Activated naive CD8-positive, alpha-beta T cell treated with anti-CD3 and anti-CD28 coated beads, Interleukin-2, amount 50 U/mL, for 24 hours (primary cell): ENCODE measurements around the gene CACNA2D4.
A peak's percentile ranks its signal among the peaks of the same experiment; 100 is the strongest.

Experiments used
- ATAC-seq: fragments of 150-1000 bp; cut with Tn5 transposase; one replicate; pipeline ENCODE4 v1.10.0; 2021
- DNase-seq: peaks from one replicate; pipeline ENCODE4 v3.0.0; 2021
- H3K27ac Mint-ChIP-seq: one replicate; pipeline ENCODE4 v1.8.0; 2021; ENCODE audit warnings: mild to moderate bottlenecking, mixed read lengths
- H3K27me3 Mint-ChIP-seq: one replicate; pipeline ENCODE4 v1.8.0; 2021; ENCODE audit warnings: mixed read lengths
- H3K36me3 Mint-ChIP-seq: one replicate; pipeline ENCODE4 v1.8.0; 2021; ENCODE audit warnings: low read depth, mixed read lengths
- H3K4me1 Mint-ChIP-seq: one replicate; pipeline ENCODE4 v1.8.0; 2021; ENCODE audit warnings: mixed read lengths
- H3K4me3 Mint-ChIP-seq: one replicate; pipeline ENCODE4 v1.8.0; 2021; ENCODE audit warnings: mild to moderate bottlenecking, moderate library complexity, mixed read lengths
- H3K9me3 Mint-ChIP-seq: one replicate; pipeline ENCODE4 v1.8.0; 2021; ENCODE audit warnings: mixed read lengths

Gene CACNA2D4

DNA sequence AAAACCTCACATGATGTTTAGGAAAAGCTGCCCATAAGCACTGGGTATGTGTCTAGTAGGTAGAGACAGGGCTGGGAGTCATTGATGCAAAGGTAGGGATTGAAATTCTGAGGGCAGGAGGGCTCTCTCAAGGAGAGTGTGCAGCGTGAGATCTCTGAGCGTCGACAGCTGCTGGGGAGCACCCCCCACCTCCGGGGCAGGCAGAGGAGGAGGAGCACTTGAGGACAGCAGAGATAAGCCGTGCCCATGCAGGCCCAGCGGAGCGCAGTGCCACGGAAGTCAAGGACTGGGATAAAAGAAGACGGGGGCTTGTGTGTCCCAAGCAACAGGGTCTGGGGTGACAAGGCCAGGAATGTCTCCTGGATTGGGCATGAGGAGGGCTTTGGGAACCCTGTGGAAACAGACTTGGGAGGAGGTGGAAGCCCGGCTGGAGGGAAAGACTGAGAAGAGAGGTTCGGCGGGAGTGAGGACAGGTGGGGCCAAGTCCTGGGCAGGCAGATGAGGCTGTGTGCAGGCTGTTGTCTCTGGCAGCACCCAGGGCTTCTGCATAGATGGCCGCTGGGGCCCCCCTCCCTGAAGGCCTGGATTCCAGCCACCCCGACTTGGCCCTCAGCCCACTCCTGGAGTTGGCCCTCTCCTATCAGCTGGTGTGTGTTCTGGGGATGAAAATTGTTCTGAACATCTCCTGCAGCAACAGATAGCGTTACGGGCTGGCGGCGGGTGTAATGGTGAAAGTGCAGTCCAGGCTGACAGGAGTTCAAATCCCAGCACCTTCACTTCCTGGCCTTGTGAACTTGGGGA, 1.9 kb downstream of the CACNA2D4 start:
- DNase-seq (no peak), ATAC-seq (no peak)
- no peak overlapping the region for H3K27ac Mint-ChIP-seq
- H3K4me3 Mint-ChIP-seq: no peak overlapping the region
- H3K36me3 Mint-ChIP-seq: no peaks in the 10 kb centered on the region
- peaks cover 4% of the 10 kb centered on the region for H3K27me3 Mint-ChIP-seq
- H3K9me3 Mint-ChIP-seq: no peaks in the 10 kb centered on the region
- peaks cover 19% of the 10 kb centered on the region for H3K4me1 Mint-ChIP-seq

DNA sequence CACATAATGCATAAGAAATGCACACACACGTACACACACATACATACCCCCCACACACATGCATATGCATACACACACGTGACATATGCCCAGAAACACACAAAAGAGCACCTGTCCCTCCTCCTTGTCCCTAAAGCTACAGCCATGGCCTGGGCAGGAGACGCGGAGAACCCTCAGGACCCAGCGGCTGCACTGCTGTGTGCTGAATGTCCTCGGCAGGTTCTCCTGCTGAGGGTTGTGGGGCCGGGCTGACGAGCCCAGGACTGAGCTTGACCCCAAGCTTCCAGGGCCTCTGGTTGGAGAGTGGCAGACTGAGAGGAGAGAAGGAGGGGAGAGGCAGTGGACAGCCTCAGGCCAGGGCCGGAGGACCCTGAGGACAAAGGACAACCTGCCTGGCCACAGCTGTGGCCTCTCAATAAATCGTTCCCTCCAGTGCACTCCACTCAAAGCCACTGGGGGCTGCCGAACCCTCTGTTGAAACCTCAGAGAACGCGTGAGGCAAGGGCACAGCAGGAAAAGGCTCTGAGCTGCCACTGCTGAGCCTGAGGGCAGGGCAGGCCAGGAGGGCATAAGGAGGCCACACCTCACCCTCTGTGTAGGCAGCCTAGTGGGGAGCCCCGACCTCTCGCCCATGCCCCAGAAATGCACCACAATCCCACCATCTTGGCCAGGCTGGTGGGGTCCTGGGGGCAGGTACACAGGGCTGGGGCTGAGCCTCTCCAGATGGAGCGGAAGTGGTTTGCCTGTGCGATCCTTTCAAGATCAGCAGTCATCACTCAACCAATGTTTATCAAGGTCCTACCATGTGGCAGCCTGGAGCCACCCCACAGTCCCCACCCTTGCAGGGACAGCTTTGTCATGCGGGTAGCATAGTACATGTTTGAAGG, 3.1 kb downstream of the CACNA2D4 start:
- Mint-ChIP-seq H3K9me3 (peaks cover under 1% of the 10 kb centered on the region), H3K4me3 (no peak overlapping the region), H3K27me3 (peaks cover 4% of the 10 kb centered on the region), H3K27ac (peak overlapping the region; percentile 70), H3K4me1 (peaks cover 15% of the 10 kb centered on the region), H3K36me3 (no peaks in the 10 kb centered on the region)
- ATAC-seq: peak; percentile 66
- DNase-seq: peak; percentile 24

DNA sequence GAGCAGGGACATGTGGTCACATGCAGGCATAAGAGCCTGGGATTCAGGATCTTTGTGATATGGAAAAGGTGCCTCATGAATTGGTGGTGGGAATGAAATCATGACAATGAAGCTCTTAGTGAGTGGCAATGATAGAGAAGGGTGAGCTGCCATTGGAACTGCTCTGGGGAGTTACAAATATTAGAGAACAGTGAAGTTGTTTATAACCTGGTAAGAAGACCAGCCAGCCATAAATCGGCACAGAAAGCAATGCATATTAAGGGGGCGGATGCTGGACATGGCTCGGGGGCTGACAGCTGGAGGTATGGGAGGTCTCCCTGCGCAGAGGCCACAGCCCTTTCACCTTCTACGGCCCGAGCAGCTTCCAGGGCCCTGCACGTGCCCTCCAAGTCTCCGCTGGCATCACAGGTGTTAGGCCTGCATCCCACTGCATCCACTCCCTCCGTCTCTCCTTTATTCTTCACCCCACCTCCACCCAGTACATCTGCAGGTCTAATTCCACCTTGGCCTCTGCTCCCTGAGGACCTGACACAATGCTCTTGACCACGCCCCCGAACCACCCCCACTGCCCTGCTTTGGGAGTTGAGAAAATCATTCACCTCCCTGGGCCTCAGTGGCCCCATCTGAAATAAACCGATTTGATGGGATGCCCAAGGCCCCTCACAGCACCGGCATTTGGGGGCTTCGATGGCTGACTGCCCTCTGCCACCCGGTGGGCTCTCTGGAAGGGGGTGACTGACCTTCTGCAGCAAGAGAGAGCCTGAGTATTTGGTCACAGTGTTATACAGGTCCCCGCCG, 4.1 kb downstream of the CACNA2D4 start:
- DNase-seq (no peak), ATAC-seq (no peak)
- Mint-ChIP-seq H3K9me3 (peaks cover 3% of the 10 kb centered on the region), H3K4me3 (no peak overlapping the region), H3K4me1 (peaks cover 15% of the 10 kb centered on the region), H3K27ac (no peak overlapping the region), H3K36me3 (peaks cover 2% of the 10 kb centered on the region), H3K27me3 (peaks cover 8% of the 10 kb centered on the region)

DNA sequence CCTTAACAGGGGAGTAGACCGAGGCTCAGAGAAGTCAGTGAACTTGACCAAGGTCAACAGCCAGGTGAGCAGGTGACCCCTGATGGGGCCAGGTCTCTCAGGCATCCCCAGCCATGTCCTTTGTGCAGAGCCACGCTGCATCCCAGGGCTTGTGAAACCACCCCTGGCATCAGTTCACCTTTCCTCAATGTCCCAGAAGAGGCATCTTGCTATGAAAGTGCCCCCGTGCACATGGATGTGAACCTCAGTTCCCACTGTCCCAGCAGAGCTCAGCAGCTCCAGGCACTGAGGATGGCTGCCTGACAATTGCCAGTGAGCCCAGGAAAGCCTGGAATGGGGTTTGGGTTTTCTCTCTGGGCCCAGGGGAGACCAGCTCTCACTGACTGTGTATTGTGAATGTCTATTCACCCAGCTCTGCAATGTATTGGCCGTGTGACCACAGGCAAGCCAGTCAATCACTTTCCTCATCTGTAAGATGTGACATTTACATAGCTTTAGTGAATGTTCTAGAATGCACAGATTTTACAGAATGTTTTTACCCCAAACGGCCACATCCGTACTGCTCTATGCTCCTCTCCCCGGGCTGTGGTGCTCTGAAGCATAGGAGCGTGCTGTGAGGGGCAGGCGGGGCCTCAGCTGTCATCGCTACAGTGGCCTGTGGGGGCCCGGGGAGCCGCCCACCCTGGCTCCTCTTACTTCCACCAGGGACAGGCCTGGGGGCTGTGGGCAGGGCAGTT, 4.9 kb downstream of the CACNA2D4 start:
- H3K36me3 Mint-ChIP-seq: peaks cover 2% of the 10 kb centered on the region
- H3K4me1 Mint-ChIP-seq: peaks cover 18% of the 10 kb centered on the region
- ATAC-seq (no peak), DNase-seq (no peak)
- H3K9me3 Mint-ChIP-seq: peaks cover 3% of the 10 kb centered on the region
- peaks cover 8% of the 10 kb centered on the region for H3K27me3 Mint-ChIP-seq
- no peak overlapping the region for H3K27ac Mint-ChIP-seq
- no peak overlapping the region for H3K4me3 Mint-ChIP-seq

DNA sequence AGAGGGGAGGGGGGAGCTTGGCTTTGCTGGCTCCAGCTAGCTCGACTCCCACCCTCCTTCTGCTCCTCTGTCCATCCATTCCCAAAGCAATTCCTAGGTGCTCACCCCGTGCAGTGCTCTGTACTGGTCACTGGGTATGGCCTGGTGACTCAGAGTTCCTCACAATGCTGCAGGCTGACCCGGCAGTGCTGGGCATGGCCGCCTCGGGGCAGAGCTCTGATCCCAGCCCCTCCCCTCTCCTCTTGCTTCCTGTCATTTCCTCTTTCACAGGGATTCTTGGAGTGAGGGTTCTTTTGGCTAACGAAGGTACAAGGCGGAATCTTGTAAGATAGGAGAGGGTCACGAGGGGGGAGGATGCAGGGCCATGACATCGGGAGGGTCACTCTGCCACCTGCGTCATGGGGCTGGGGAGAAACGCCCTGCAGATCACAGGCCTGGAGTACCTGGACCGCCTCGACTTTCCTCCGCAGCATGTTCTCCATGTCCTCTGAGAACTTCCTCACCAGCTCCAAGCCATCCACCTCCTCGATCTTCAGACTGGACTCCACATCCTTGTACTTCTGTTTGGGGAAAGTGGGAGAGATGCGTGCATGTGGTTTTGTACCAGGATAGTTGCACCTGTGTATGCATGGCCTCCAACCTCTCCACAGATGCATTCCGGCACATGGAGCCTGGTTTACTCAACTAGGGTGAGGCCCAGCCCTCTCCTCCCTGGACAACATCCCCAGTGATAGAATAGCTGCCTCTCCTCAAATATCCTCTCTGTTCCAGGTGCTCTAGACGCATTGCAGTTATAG, 5.7 kb downstream of the CACNA2D4 start:
- DNase-seq: no peak
- Mint-ChIP-seq H3K27ac (no peak overlapping the region), H3K4me1 (peaks cover 19% of the 10 kb centered on the region), H3K4me3 (no peak overlapping the region), H3K36me3 (peaks cover 2% of the 10 kb centered on the region), H3K27me3 (peaks cover 10% of the 10 kb centered on the region), H3K9me3 (peaks cover 5% of the 10 kb centered on the region)
- ATAC-seq: no peak

DNA sequence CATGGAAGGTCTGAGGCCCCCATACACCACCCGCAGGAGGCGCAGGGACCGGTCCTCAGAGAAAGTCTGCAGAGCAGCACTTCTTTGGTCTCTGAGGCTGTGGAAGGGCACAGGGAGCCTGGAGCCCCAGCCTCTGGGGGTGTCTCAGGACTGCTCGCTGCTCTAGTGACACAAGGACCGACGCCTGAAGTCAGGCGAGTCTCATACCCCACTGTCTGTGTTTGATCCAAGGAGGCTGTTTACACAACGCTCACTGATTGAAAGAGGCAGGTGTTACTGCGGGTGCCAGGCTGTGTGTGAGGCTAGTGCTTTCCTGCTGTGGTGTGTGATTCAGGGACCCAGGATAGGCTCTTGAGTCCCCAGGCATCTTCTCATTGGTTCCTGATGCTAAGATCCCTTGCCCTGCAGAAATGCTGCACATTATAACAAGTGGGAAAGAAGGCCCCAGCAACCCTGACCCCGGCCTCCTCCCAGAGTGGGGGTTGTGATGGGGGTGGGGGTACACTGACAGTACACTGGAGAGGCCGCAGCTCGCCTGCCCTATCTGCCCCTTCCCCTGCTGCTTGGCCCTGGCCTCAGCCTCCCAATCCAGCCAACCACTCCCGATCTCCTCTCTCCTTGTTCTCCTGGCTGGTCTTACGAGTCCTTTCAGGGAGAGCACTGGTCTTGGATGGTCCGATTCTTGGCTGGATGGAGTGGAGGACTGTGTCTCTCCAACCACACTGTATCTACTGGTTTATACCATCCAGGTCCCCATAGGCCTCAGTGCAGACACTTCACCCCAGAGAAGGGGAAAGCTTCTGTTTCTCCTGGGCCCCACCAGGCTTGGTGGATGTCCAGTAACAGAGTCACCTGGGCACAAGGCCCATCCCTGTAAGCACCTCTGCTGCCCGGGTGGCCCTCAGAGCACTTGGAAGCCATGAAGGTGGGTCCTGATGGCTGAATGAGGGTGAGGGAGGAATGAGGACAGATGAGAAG, 6.6 kb downstream of the CACNA2D4 start:
- H3K27me3 Mint-ChIP-seq: peaks cover 11% of the 10 kb centered on the region
- ATAC-seq: no peak
- peaks cover 7% of the 10 kb centered on the region for H3K9me3 Mint-ChIP-seq
- H3K4me3 Mint-ChIP-seq: no peak overlapping the region
- DNase-seq: no peak
- H3K36me3 Mint-ChIP-seq: peaks cover 2% of the 10 kb centered on the region
- H3K4me1 Mint-ChIP-seq: peaks cover 20% of the 10 kb centered on the region
- no peak overlapping the region for H3K27ac Mint-ChIP-seq

DNA sequence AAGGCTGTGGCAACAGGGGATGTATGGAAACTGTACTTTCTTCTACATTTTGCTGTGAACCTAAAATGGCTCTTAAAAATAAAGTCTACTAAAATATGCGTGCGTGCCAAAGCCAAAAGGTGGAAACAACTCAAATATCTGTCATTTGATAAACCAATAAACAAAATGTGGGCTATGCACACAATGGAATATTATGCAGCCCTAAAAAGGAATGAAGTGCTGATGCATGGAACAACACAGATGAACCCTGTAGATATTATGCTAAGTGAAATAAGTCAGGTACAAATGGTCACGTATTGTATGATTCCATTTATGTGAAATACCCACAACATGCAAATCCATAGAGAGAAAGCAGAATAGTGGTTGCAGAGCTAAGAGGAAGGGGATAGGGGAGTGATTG, 8.0 kb downstream of the CACNA2D4 start:
- ATAC-seq (no peak), DNase-seq (no peak)
- H3K4me1 Mint-ChIP-seq: peaks cover 9% of the 10 kb centered on the region
- H3K27ac Mint-ChIP-seq: no peak overlapping the region
- H3K4me3 Mint-ChIP-seq: no peak overlapping the region
- peaks cover 2% of the 10 kb centered on the region for H3K36me3 Mint-ChIP-seq
- peaks cover 12% of the 10 kb centered on the region for H3K27me3 Mint-ChIP-seq
- peaks cover 18% of the 10 kb centered on the region for H3K9me3 Mint-ChIP-seq

DNA sequence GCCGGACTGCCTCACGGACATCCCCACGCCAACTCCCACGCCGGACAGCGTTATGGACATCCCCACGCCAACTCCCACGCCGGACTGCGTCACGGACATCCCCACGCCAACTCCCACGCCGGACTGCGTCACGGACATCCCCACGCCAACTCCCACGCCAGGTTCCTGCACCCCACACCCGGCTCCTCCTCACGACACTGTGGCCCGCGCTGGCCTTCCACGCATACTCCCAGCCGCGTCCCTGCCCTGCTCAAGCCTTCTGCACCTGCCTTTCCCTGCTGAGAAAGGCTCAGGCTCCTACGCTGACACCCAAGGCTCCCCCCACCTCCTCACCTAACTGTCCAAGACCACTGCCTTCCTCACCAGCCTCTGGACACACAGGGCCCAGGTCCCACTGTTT, 9.7 kb downstream of the CACNA2D4 start:
- Mint-ChIP-seq H3K4me3 (no peak overlapping the region), H3K27me3 (peaks cover 12% of the 10 kb centered on the region), H3K9me3 (peaks cover 22% of the 10 kb centered on the region), H3K4me1 (peaks cover 4% of the 10 kb centered on the region), H3K27ac (no peak overlapping the region), H3K36me3 (peaks cover 2% of the 10 kb centered on the region)
- no peak for DNase-seq
- ATAC-seq: no peak

DNA sequence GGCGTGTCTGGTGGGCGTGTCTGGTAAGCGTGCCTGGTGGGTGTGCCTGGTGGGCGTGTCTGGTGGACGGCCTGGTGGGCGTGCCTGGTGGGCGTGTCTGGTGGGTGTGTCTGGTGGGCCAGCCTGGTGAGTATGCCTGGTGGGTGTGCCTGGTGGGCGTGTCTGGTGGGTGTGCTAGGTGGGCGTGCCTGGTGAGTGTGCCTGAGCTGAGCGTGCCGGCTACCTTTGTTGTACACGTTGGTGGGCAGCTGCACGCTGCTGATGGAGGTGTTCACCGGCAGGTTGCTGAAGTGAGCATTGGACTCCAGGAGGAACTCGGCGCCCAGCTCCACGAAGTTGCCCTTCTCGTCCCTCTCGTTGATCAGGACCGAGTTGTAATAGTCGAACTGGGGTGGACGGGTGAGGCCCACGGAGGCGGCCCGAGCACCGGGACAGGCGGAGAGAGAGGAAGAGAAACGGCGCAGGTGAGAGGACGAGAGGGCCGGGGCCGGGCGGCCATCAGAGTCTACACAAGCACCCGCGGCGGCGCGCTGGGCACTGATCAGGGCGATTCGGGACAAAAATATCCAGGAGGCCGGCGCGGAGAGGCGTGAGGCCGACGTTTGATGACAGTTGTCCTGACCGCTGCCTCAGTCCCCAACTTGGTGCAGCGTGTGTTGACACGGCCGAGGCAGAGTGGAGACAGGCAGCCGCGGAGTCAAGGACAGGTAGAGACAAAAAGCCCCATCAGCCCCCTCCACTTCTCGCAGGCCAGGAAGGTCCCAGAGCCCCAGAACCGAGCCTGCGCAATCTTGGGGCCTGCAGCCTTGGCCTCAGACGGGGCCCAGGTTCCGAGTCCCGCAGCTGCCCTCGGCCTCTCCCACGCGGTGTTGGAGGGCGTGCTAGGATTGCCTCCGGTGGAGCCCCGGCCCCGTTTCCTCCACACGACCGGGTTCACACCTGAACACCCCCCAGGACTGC, 10.5 kb downstream of the CACNA2D4 start:
- Mint-ChIP-seq H3K4me3 (peak overlapping the region; percentile 41), H3K9me3 (peaks cover 29% of the 10 kb centered on the region)

DNA sequence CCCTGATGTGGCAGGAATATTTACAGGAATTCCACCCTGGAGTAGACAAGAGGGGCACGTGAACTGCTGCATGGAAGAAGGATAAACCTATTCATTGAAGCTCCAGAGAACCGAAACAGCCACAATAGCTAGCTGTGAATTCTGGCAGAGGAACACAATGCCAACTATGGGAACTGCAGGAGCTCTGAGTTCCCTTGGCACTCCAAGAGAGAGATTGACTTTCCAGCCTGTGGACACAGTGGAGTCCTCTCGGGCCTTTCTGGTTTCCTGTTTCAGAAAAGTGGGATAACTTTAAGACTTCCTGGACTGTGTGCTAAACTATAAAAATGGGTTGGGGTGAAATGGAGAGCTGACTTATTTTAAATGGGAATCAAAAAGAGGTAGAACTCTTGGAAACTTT, 11.9 kb downstream of the CACNA2D4 start:
- peaks cover 13% of the 10 kb centered on the region for H3K27me3 Mint-ChIP-seq
- peaks cover 2% of the 10 kb centered on the region for H3K36me3 Mint-ChIP-seq
- no peak overlapping the region for H3K4me3 Mint-ChIP-seq
- peaks cover 4% of the 10 kb centered on the region for H3K4me1 Mint-ChIP-seq
- peaks cover 41% of the 10 kb centered on the region for H3K9me3 Mint-ChIP-seq
- no peak overlapping the region for H3K27ac Mint-ChIP-seq
- no peak for ATAC-seq
- DNase-seq: no peak

More for the DNA sequence above, 10.5 kb downstream of the CACNA2D4 start:
- Mint-ChIP-seq H3K36me3 (peaks cover 2% of the 10 kb centered on the region), H3K27ac (no peak overlapping the region), H3K27me3 (peaks cover 12% of the 10 kb centered on the region), H3K4me1 (peaks cover 4% of the 10 kb centered on the region)
- no peak for ATAC-seq
- peak; percentile 19 for DNase-seq

DNA sequence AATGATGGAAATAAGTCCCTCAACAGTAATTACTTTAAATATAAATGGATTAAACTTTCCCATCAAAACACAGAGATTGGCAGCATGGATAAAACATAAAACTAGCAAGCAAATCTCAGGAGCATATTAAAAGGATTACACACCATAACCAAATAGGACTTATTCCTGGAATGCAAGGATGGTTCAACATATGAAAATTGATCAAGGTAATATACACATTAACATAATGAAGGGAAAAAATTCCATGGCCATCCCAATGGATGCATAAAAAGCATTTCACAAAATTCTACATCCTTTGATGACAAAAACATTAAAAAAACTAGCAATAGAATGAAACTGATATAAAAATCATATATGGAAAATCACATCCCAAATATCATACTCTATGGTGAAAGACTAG, 13.6 kb downstream of the CACNA2D4 start:
- ATAC-seq (no peak), DNase-seq (no peak)
- peaks cover 4% of the 10 kb centered on the region for H3K4me1 Mint-ChIP-seq
- no peak overlapping the region for H3K4me3 Mint-ChIP-seq
- H3K27ac Mint-ChIP-seq: no peak overlapping the region
- H3K36me3 Mint-ChIP-seq: no peaks in the 10 kb centered on the region
- peaks cover 39% of the 10 kb centered on the region for H3K9me3 Mint-ChIP-seq
- peaks cover 12% of the 10 kb centered on the region for H3K27me3 Mint-ChIP-seq

DNA sequence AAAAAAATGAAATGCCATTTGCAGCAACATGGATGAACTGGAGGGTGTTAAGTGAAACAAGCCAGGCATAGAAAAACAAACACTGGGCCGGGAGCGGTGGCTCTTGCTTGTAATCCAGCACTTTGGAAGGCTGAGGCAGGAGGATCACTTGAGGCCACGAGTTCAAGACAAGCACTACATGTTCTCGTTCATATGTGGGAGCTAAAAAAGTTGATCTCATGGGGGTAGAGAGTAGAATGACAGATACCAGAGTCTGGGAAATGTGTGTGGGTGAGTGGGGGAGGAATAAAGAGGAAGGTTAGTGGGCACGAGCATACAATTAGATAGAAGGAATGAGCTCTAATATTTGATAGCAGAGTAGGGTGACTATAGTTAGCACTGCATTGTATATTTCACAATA, 21.5 kb downstream of the CACNA2D4 start:
- H3K9me3 Mint-ChIP-seq: peaks cover 16% of the 10 kb centered on the region
- no peaks in the 10 kb centered on the region for H3K4me1 Mint-ChIP-seq
- H3K36me3 Mint-ChIP-seq: no peaks in the 10 kb centered on the region
- H3K27ac Mint-ChIP-seq: no peak overlapping the region
- ATAC-seq (no peak), DNase-seq (no peak)
- no peak overlapping the region for H3K4me3 Mint-ChIP-seq
- H3K27me3 Mint-ChIP-seq: peaks cover 11% of the 10 kb centered on the region
